ENCODE results near the gene GNL1.
A peak's percentile ranks its signal among the peaks of the same experiment; 100 is the strongest.

GNL1 gene

GRCh38 chr6:30570263-30570662 is 14.0 kb upstream of the GNL1 start:
- DNase-seq (ENCODE audit: low read depth), result no peak

GRCh38 chr6:30568245-30568644 is 12.0 kb upstream of the GNL1 start:
- peak; percentile 39 for DNase-seq (ENCODE audit: low read depth)

- DNase-seq (ENCODE audit: low read depth), result no peak
Measured at GRCh38 chr6:30565772-30566171, 9.5 kb upstream of the GNL1 start.

- no peak for DNase-seq (ENCODE audit: low read depth)
Measured at GRCh38 chr6:30564114-30564513, 7.8 kb upstream of the GNL1 start.

GRCh38 chr6:30562470-30563425 is 6.5 kb upstream of the GNL1 start:
- DNase-seq (ENCODE audit: low read depth), result no peak

- DNase-seq (ENCODE audit: low read depth), result no peak
Measured at GRCh38 chr6:30560930-30561329, 4.6 kb upstream of the GNL1 start.

GRCh38 chr6:30557683-30557981 is 1.3 kb upstream of the GNL1 start:
- DNase-seq (ENCODE audit: low read depth), result peak; percentile 45

GRCh38 chr6:30556906-30557682 is 805 bp upstream of the GNL1 start, which contains the start of gene PRR3:
Gene PRR3, plus strand, starts transcription at chr6:30557295. Its CDS starts 50 bp downstream, at chr6:30557345.
- DNase-seq (ENCODE audit: low read depth), result peak; percentile 82

- DNase-seq (ENCODE audit: low read depth), result no peak
Measured at GRCh38 chr6:30555816-30556065, 548 bp downstream of the GNL1 start.

- DNase-seq (ENCODE audit: low read depth), result no peak
Measured at GRCh38 chr6:30554962-30555815, 1.1 kb downstream of the GNL1 start.

GRCh38 chr6:30554404-30554803 is 1.9 kb downstream of the GNL1 start:
- no peak for DNase-seq (ENCODE audit: low read depth)

- DNase-seq (ENCODE audit: low read depth), result no peak
Measured at GRCh38 chr6:30548375-30548774, 7.9 kb downstream of the GNL1 start.

- DNase-seq (ENCODE audit: low read depth), result no peak
Measured at GRCh38 chr6:30547454-30547853, 8.8 kb downstream of the GNL1 start.

- DNase-seq (ENCODE audit: low read depth), result no peak
Measured at GRCh38 chr6:30544666-30545272, 11.5 kb downstream of the GNL1 start.

- DNase-seq (ENCODE audit: low read depth), result no peak
Measured at GRCh38 chr6:30543821-30544220, 12.5 kb downstream of the GNL1 start.

GRCh38 chr6:30542915-30543314 is 13.4 kb downstream of the GNL1 start:
- no peak for DNase-seq (ENCODE audit: low read depth)

GRCh38 chr6:30542404-30542725 is 13.9 kb downstream of the GNL1 start:
- no peak for DNase-seq (ENCODE audit: low read depth)

- peak; percentile 74 for DNase-seq (ENCODE audit: low read depth)
Measured at GRCh38 chr6:30541515-30542403, 14.5 kb downstream of the GNL1 start.

GRCh38 chr6:30537931-30538330 is 18.4 kb downstream of the GNL1 start:
- no peak for DNase-seq (ENCODE audit: low read depth)

GRCh38 chr6:30533460-30534294 is 22.6 kb downstream of the GNL1 start:
- no peak for DNase-seq (ENCODE audit: low read depth)

Measured in activated T-cell treated with anti-CD3 and anti-CD28 coated beads for 24 hours (primary cell).